Activated CD4-positive, alpha-beta T cell treated with anti-CD3 and anti-CD28 coated beads, Interleukin-2, amount 50 U/mL, for 48 hours (primary cell): Measurements from ENCODE around the gene TMEM170B.
A peak's percentile ranks its signal among the peaks of the same experiment; 100 is the strongest.
"Not testable (repeated sequence)": the region's sequence is repeated elsewhere in the genome, so short reads cannot be mapped to it uniquely, and the experiment has no call there.

Experiments used
- DNase-seq, 2 experiments: peaks; one replicate each; pipeline ENCODE4 v3.0.0-alpha.2; 2020

Gene TMEM170B

GRCh38 chr6:11532097-11532496 is 5.5 kb upstream of the TMEM170B start:
- no peak for DNase-seq

GRCh38 chr6:11534561-11534960 is 3.0 kb upstream of the TMEM170B start:
- DNase-seq, result no peak

- DNase-seq, result peak in 1 of 2 experiments; percentile 6
These were observed 1.7 kb upstream of the TMEM170B start for GRCh38 chr6:11535801-11536230.

- DNase-seq, result peak in 1 of 2 experiments; percentile 6
These were observed 754 bp upstream of the TMEM170B start for GRCh38 chr6:11536795-11537194.

- DNase-seq, result peak; percentile 27 to 35
These were observed 686 bp downstream of the TMEM170B start for GRCh38 chr6:11538052-11538818.

GRCh38 chr6:11538819-11539468 is 1.4 kb downstream of the TMEM170B start:
- no peak for DNase-seq

- no peak for DNase-seq
These were observed 5.3 kb downstream of the TMEM170B start for GRCh38 chr6:11542863-11543262.

- DNase-seq, result no peak
These were observed 6.5 kb downstream of the TMEM170B start for GRCh38 chr6:11543919-11544518.

- DNase-seq, result not testable (repeated sequence)
These were observed 10.3 kb downstream of the TMEM170B start for GRCh38 chr6:11547846-11548245.

GRCh38 chr6:11548578-11548977 is 11.0 kb downstream of the TMEM170B start:
- DNase-seq, result not testable (repeated sequence)

GRCh38 chr6:11551053-11551452 is 13.5 kb downstream of the TMEM170B start:
- no peak for DNase-seq

- no peak for DNase-seq
These were observed 14.9 kb downstream of the TMEM170B start for GRCh38 chr6:11552442-11552841.

- DNase-seq, result no peak
These were observed 16.3 kb downstream of the TMEM170B start for GRCh38 chr6:11553824-11554223.

GRCh38 chr6:11556309-11556708 is 18.8 kb downstream of the TMEM170B start:
- no peak for DNase-seq

- DNase-seq, result no peak
These were observed 26.2 kb downstream of the TMEM170B start for GRCh38 chr6:11563793-11564192.

- DNase-seq, result no peak
These were observed 29.1 kb downstream of the TMEM170B start for GRCh38 chr6:11566609-11567008.

GRCh38 chr6:11571073-11571472 is 33.5 kb downstream of the TMEM170B start:
- no peak for DNase-seq

- peak; percentile 43 to 47 for DNase-seq
These were observed 38.0 kb downstream of the TMEM170B start for GRCh38 chr6:11575408-11576033.

- DNase-seq, result no peak
These were observed 43.3 kb downstream of the TMEM170B start for GRCh38 chr6:11580686-11581405.

- DNase-seq, result no peak
These were observed 46.7 kb downstream of the TMEM170B start for GRCh38 chr6:11584244-11584643.

- no peak for DNase-seq
These were observed 48.0 kb downstream of the TMEM170B start for GRCh38 chr6:11585426-11586016.

- DNase-seq, result no peak
These were observed 48.6 kb downstream of the TMEM170B start for GRCh38 chr6:11586117-11586516.
